ENCODE data around the gene DLG2. TPM values are rescaled to one million over a fixed set of nuclear protein-coding genes. Genes with fewer than 3 reads are reported as not detected.
"Not testable (repeated sequence)": the region's sequence is repeated elsewhere in the genome, so short reads cannot be mapped to it uniquely, and the experiment has no call there.

DLG2 gene
- total RNA-seq, 1 experiment from 2014 or later, result 1.8 TPM

DNA sequence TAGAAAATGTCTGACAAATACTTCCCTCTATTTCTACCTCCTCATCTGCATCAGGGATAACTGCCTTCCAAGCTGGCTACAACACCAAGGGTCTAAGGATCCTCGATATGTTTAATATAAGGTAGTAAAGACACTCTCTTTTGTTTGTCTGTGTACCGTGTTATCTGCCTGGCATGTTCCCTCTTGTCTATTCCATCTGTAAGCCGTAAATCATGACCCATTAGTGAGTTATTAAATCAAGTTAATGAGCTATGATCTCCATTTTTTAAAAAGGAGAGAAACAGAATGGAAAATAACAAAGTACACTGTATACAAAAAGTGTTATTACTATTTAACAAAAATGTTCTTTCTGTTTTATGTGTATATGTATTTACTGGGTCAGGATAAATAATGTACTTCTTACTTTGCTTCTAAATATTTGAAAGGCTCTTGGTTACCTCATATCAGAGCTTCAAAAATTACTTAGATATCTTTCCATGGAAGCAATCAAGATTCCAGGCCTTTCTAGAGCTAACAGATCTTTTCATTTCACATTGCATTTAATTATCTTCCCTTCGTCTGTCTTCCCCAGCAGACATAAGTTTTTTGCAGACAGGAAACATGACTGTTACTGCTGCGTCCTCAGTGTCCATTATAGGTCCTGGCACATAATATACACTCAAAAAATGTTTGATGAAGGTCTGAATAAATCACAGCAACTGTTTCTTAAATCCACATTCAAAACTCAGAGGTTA, 1998.4 kb downstream of the DLG2 start:
- Histone ChIP-seq H3K36me3 (replicated peaks; ENCODE audit: control insufficient read depth, insufficient read depth, low read length) (no peaks in the 10 kb centered on the region), H3K4me3 (ENCODE audit: insufficient read depth, low read depth, low read length) (no peak overlapping the region), H3K27me3 (ENCODE audit: control insufficient read depth, insufficient read depth, low read length) (no peaks in the 10 kb centered on the region)
- DNase-seq, result no peak

GRCh38 chr11:83625336-83625735, 2001.8 kb downstream of the DLG2 start:
- no peaks in the 10 kb centered on the region for H3K27me3 ChIP-seq (ENCODE audit: control insufficient read depth, insufficient read depth, low read length)
- DNase-seq, result no peak
- no peak overlapping the region for H3K4me3 ChIP-seq (ENCODE audit: insufficient read depth, low read depth, low read length)
- no peaks in the 10 kb centered on the region for H3K36me3 ChIP-seq (replicated peaks; ENCODE audit: control insufficient read depth, insufficient read depth, low read length)

DNA sequence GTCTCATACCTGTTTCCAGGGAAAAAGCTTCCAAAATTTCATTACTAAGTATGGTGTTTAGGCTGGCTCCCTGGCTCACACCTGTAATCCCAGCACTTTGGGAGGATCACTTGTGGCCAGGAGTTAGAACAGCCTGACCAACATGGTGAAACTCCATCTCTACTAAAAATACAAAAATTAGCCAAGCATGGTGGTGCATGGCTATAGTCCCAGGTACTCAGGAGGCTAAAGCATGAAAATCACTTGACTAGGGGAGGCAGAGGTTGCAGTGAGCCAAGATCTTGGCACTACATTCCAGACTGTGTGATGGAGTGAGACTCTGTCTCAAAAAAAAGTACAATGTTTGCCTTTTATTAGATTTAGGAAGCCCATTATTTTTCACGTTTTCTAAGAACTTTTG, 2009.5 kb downstream of the DLG2 start:
- H3K4me3 ChIP-seq (ENCODE audit: insufficient read depth, low read depth, low read length), result no peak overlapping the region
- DNase-seq, result no peak
- no peaks in the 10 kb centered on the region for H3K27me3 ChIP-seq (ENCODE audit: control insufficient read depth, insufficient read depth, low read length)
- no peaks in the 10 kb centered on the region for H3K36me3 ChIP-seq (replicated peaks; ENCODE audit: control insufficient read depth, insufficient read depth, low read length)

- H3K4me3 ChIP-seq (ENCODE audit: insufficient read depth, low read depth, low read length), result no peak overlapping the region
- no peaks in the 10 kb centered on the region for H3K36me3 ChIP-seq (replicated peaks; ENCODE audit: control insufficient read depth, insufficient read depth, low read length)
- no peak for DNase-seq
- no peaks in the 10 kb centered on the region for H3K27me3 ChIP-seq (ENCODE audit: control insufficient read depth, insufficient read depth, low read length)
Measured at GRCh38 chr11:83613767-83614121, 2013.4 kb downstream of the DLG2 start.

- peak; percentile 66 for DNase-seq
Measured at GRCh38 chr11:83612891-83613766, 2014.0 kb downstream of the DLG2 start.

DNA sequence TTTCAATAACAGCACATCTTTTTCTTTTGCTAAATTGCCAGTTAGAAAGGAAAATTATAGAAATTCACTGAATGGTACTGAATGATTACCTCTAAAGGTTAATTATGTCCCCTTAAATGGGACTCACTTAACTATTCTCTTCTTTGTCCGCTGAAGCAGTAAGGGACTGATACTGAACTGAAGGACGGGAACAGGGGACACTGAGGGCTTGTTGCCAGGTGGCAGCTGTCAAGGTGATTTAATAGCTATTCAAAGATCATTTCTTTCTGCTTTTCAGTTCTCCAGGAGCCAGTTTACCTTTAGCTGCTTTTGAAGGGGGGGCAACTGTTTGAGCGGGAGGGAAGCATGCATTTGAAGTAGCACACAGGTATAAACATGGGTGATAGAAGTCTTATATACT, 2015.5 kb downstream of the DLG2 start:
- Histone ChIP-seq H3K27me3 (ENCODE audit: control insufficient read depth, insufficient read depth, low read length) (no peaks in the 10 kb centered on the region), H3K4me3 (ENCODE audit: insufficient read depth, low read depth, low read length) (no peak overlapping the region), H3K36me3 (replicated peaks; ENCODE audit: control insufficient read depth, insufficient read depth, low read length) (no peaks in the 10 kb centered on the region)
- no peak for DNase-seq

More at GRCh38 chr11:83612891-83613766, 2014.0 kb downstream of the DLG2 start:
- no peaks in the 10 kb centered on the region for H3K27me3 ChIP-seq (ENCODE audit: control insufficient read depth, insufficient read depth, low read length)
- H3K4me3 ChIP-seq (ENCODE audit: insufficient read depth, low read depth, low read length), result no peak overlapping the region
- H3K36me3 ChIP-seq (replicated peaks; ENCODE audit: control insufficient read depth, insufficient read depth, low read length), result no peaks in the 10 kb centered on the region

DNA sequence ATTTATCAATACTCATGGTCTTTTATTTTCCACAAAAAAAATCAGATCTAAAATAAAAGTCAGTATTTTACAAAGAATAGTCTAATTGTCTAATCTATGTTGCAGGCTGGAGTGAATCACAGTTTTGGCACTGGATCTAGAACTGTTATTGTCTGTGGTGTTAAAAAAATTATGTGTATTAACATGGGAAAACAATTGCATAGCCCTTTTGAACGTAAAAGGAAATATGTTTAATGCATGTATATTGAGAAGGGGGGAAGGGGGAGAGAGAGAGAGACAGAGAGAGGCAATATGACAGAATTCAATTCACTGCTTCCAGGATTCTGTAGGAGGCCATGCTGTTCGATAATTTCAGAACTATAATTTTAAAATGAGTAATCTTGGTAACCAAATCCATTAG, 2016.1 kb downstream of the DLG2 start:
- no peak overlapping the region for H3K4me3 ChIP-seq (ENCODE audit: insufficient read depth, low read depth, low read length)
- no peaks in the 10 kb centered on the region for H3K27me3 ChIP-seq (ENCODE audit: control insufficient read depth, insufficient read depth, low read length)
- H3K36me3 ChIP-seq (replicated peaks; ENCODE audit: control insufficient read depth, insufficient read depth, low read length), result no peaks in the 10 kb centered on the region
- no peak for DNase-seq

GRCh38 chr11:83609191-83609590, 2018.0 kb downstream of the DLG2 start:
- H3K27me3 ChIP-seq (ENCODE audit: control insufficient read depth, insufficient read depth, low read length), result no peaks in the 10 kb centered on the region
- H3K4me3 ChIP-seq (ENCODE audit: insufficient read depth, low read depth, low read length), result no peak overlapping the region
- no peak for DNase-seq

GRCh38 chr11:83608571-83608970, 2018.6 kb downstream of the DLG2 start:
- H3K4me3 ChIP-seq (ENCODE audit: insufficient read depth, low read depth, low read length), result no peak overlapping the region
- no peak for DNase-seq
- H3K27me3 ChIP-seq (ENCODE audit: control insufficient read depth, insufficient read depth, low read length), result no peaks in the 10 kb centered on the region
- no peaks in the 10 kb centered on the region for H3K36me3 ChIP-seq (replicated peaks; ENCODE audit: control insufficient read depth, insufficient read depth, low read length)

More at GRCh38 chr11:83609191-83609590, 2018.0 kb downstream of the DLG2 start:
- no peaks in the 10 kb centered on the region for H3K36me3 ChIP-seq (replicated peaks; ENCODE audit: control insufficient read depth, insufficient read depth, low read length)

- no peaks in the 10 kb centered on the region for H3K27me3 ChIP-seq (ENCODE audit: control insufficient read depth, insufficient read depth, low read length)
- DNase-seq, result no peak
- H3K36me3 ChIP-seq (replicated peaks; ENCODE audit: control insufficient read depth, insufficient read depth, low read length), result no peaks in the 10 kb centered on the region
- no peak overlapping the region for H3K4me3 ChIP-seq (ENCODE audit: insufficient read depth, low read depth, low read length)
Measured at GRCh38 chr11:83601914-83602527, 2025.1 kb downstream of the DLG2 start.

- no peak overlapping the region for H3K4me3 ChIP-seq (ENCODE audit: insufficient read depth, low read depth, low read length)
Measured at GRCh38 chr11:83601201-83601913, 2025.8 kb downstream of the DLG2 start.

GRCh38 chr11:83600661-83601060, 2026.5 kb downstream of the DLG2 start:
- H3K36me3 ChIP-seq (replicated peaks; ENCODE audit: control insufficient read depth, insufficient read depth, low read length), result no peaks in the 10 kb centered on the region
- DNase-seq, result no peak
- no peaks in the 10 kb centered on the region for H3K27me3 ChIP-seq (ENCODE audit: control insufficient read depth, insufficient read depth, low read length)
- H3K4me3 ChIP-seq (ENCODE audit: insufficient read depth, low read depth, low read length), result no peak overlapping the region

More at GRCh38 chr11:83601201-83601913, 2025.8 kb downstream of the DLG2 start:
- Histone ChIP-seq H3K27me3 (ENCODE audit: control insufficient read depth, insufficient read depth, low read length) (no peaks in the 10 kb centered on the region), H3K36me3 (replicated peaks; ENCODE audit: control insufficient read depth, insufficient read depth, low read length) (no peaks in the 10 kb centered on the region)
- no peak for DNase-seq

- Histone ChIP-seq H3K36me3 (replicated peaks; ENCODE audit: control insufficient read depth, insufficient read depth, low read length) (no peaks in the 10 kb centered on the region), H3K4me3 (ENCODE audit: insufficient read depth, low read depth, low read length) (no peak overlapping the region), H3K27me3 (ENCODE audit: control insufficient read depth, insufficient read depth, low read length) (no peaks in the 10 kb centered on the region)
- DNase-seq, result no peak
Measured at GRCh38 chr11:83599066-83599465, 2028.1 kb downstream of the DLG2 start.

DNA sequence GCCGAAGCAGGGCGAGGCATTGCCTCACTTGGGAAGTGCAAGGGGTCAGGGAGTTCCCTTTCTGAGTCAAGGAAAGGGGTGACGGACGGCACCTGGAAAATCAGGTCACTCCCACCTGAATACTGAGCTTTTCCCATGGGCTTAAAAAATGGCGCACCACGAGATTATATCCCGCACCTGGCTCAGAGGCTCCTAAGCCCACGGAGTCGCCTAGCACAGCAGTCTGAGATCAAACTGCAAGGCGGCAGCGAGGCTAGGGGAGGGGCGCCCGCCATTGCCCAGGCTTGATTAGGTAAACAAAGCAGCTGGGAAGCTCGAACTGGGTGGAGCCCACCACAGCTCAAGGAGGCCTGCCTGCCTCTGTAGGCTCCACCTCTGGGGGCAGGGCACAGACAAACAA, 2039.3 kb downstream of the DLG2 start:
- H3K4me3 ChIP-seq (ENCODE audit: insufficient read depth, low read depth, low read length), result peak overlapping the region; percentile 49
- not testable (repeated sequence) for H3K36me3 ChIP-seq (replicated peaks; ENCODE audit: control insufficient read depth, insufficient read depth, low read length); H3K27me3 ChIP-seq (ENCODE audit: control insufficient read depth, insufficient read depth, low read length); DNase-seq

Measured in H7 (cell line).